ENCODE results near the gene KCNK7.

- TF ChIP-seq CTCF (IDR thresholded peaks at IDR 0.05 in 4 of 5, conservative IDR thresholded peaks at IDR 0.05 in 1 of 5) (peak in 2 of 5 experiments; percentile 7 to 21), POLR2A (IDR thresholded peaks at IDR 0.05) (peak; percentile 94 to 97)
Observed at GRCh38 chr11:65576867-65577755, 18.5 kb downstream of the KCNK7 start.
